SU-DHL-6 (cell line): ENCODE results near the gene PROKR1.

ENCODE experiments used
- CTCF ChIP-seq: fragments of 200-600 bp; sonication (generic); IDR thresholded peaks from one replicate; pipeline ENCODE4 v1.5.1; 2017; ENCODE audit warnings: antibody characterized with exemption, mild to moderate bottlenecking, low read length, moderate library complexity; ENCODE audit not compliant: insufficient read depth, poor library complexity, severe bottlenecking
- EZH2phosphoT487 ChIP-seq: fragments of 200-600 bp; sonication (generic), shearing (Covaris generic); conservative IDR thresholded peaks from 2 replicates; pipeline ENCODE4 v1.6.1; 2018; ENCODE audit warnings: mild to moderate bottlenecking, antibody characterized with exemption, low read length, moderate library complexity, mixed read lengths

- no peak for TF ChIP-seq CTCF
- TF ChIP-seq EZH2phosphoT487: no peak
These were observed 30.3 kb downstream of the PROKR1 start for GRCh38 chr2:68673631-68674030.
